ENCODE data around the gene RTF2. TPM values are rescaled to one million over a fixed set of nuclear protein-coding genes. Genes with fewer than 3 reads are reported as not detected.
"Not testable (repeated sequence)": the region's sequence is repeated elsewhere in the genome, so short reads cannot be mapped to it uniquely, and the experiment has no call there.

The RTF2 gene
- total RNA-seq, 2 experiments from 2014 or later, result 52.7 to 55.2 TPM

DNA sequence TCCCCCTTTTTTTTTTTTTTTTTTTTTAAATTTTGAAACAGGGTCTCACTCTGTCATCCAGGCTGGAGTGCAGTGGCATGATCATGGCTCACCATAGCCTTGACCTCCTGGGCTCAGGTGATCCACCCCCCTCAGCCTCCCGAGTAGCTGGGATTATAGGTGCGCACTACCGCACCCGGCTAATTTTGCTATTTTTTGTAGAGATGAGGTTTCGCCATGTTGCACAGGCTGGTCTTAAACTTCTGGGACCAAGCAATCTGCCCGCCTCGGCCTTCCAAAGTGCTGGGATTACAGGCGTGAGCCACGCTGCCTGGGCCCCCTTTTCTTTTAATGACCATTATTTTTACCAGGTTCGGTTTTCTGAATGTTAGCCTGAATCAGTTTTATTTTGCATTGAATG is 51.1 kb downstream of the RTF2 start:
- ChIA-PET POLR2A (no interaction called here), CTCF (no interaction called here)
- TF ChIP-seq, protein P1, sequence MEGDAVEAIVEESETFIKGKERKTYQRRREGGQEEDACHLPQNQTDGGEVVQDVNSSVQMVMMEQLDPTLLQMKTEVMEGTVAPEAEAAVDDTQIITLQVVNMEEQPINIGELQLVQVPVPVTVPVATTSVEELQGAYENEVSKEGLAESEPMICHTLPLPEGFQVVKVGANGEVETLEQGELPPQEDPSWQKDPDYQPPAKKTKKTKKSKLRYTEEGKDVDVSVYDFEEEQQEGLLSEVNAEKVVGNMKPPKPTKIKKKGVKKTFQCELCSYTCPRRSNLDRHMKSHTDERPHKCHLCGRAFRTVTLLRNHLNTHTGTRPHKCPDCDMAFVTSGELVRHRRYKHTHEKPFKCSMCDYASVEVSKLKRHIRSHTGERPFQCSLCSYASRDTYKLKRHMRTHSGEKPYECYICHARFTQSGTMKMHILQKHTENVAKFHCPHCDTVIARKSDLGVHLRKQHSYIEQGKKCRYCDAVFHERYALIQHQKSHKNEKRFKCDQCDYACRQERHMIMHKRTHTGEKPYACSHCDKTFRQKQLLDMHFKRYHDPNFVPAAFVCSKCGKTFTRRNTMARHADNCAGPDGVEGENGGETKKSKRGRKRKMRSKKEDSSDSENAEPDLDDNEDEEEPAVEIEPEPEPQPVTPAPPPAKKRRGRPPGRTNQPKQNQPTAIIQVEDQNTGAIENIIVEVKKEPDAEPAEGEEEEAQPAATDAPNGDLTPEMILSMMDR (IDR thresholded peaks at IDR 0.05), result no peak
- DNase-seq (no peak), ATAC-seq (ENCODE audit: poor library complexity) (no peak)
- Mint-ChIP-seq H3K4me1 (ENCODE audit: low read depth) (peaks cover 12% of the 10 kb centered on the region), H3K4me3 (no peak overlapping the region), H3K9me3 (peaks cover 12% of the 10 kb centered on the region), H3K27me3 (no peaks in the 10 kb centered on the region), H3K27ac (no peak overlapping the region), H3K36me3 (ENCODE audit: low read depth) (peaks cover 89% of the 10 kb centered on the region)
- intact Hi-C loops (cut with DNase I, micrococcal nuclease), result no loop called here
- Histone ChIP-seq H3K4me1 (ENCODE audit: insufficient read depth, low read length) (peaks cover 16% of the 10 kb centered on the region), H3K4me3 (ENCODE audit: low read length) (no peak overlapping the region), H3K27ac (ENCODE audit: low read depth in 1 of 2, low read length in 2 of 2) (no peak overlapping the region), H3K9me3 (ENCODE audit: control insufficient read depth in 1 of 2, insufficient read depth in 1 of 2, low read length in 2 of 2) (peaks cover 40 to 48% of the 10 kb centered on the region in 2 experiments), H3K27me3 (ENCODE audit: control insufficient read depth in 1 of 2, insufficient read depth in 2 of 2, low read length in 2 of 2) (no peaks in the 10 kb centered on the region), H3K36me3 (ENCODE audit: insufficient read depth, low read length) (peaks cover 47% of the 10 kb centered on the region)

DNA sequence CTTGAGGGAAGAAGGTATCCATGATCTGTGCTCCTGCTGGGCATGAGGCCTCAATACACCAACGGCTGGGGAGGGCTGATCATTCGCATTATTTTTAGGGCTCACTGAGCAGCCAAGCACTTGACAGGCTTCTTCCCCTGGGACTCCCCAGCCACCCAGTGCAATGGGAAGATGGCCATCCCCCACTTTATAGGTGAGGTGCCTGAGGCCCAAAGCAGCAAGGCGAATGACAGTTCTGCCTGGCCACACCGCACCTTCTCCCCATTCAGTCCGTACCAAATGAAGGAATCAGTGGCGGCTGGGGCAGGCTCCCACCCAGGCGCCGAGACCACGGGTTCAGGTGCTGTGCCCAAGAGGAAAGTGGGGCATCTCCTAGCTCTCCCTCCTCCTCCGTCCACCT is 51.8 kb downstream of the RTF2 start:
- peaks cover 12% of the 10 kb centered on the region for H3K9me3 Mint-ChIP-seq
- H3K4me1 Mint-ChIP-seq (ENCODE audit: low read depth), result peaks cover 12% of the 10 kb centered on the region
- peaks cover 40 to 48% of the 10 kb centered on the region in 2 experiments for H3K9me3 ChIP-seq (ENCODE audit: control insufficient read depth in 1 of 2, insufficient read depth in 1 of 2, low read length in 2 of 2)
- ChIA-PET POLR2A (no interaction called here), CTCF (no interaction called here)
- no peak overlapping the region for H3K4me3 Mint-ChIP-seq
- intact Hi-C loops (cut with DNase I, micrococcal nuclease), result no loop called here
- H3K4me1 ChIP-seq (ENCODE audit: insufficient read depth, low read length), result peaks cover 16% of the 10 kb centered on the region
- DNase-seq (no peak), ATAC-seq (ENCODE audit: poor library complexity) (no peak)
- H3K36me3 ChIP-seq (ENCODE audit: insufficient read depth, low read length), result peaks cover 47% of the 10 kb centered on the region
- no peaks in the 10 kb centered on the region for H3K27me3 Mint-ChIP-seq
- H3K27ac Mint-ChIP-seq, result no peak overlapping the region
- no peak overlapping the region for H3K27ac ChIP-seq (ENCODE audit: low read depth in 1 of 2, low read length in 2 of 2)
- H3K36me3 Mint-ChIP-seq (ENCODE audit: low read depth), result peaks cover 83% of the 10 kb centered on the region
- no peaks in the 10 kb centered on the region for H3K27me3 ChIP-seq (ENCODE audit: control insufficient read depth in 1 of 2, insufficient read depth in 2 of 2, low read length in 2 of 2)
- H3K4me3 ChIP-seq (ENCODE audit: low read length), result no peak overlapping the region
- TF ChIP-seq, protein P1 (IDR thresholded peaks at IDR 0.05), result no peak

DNA sequence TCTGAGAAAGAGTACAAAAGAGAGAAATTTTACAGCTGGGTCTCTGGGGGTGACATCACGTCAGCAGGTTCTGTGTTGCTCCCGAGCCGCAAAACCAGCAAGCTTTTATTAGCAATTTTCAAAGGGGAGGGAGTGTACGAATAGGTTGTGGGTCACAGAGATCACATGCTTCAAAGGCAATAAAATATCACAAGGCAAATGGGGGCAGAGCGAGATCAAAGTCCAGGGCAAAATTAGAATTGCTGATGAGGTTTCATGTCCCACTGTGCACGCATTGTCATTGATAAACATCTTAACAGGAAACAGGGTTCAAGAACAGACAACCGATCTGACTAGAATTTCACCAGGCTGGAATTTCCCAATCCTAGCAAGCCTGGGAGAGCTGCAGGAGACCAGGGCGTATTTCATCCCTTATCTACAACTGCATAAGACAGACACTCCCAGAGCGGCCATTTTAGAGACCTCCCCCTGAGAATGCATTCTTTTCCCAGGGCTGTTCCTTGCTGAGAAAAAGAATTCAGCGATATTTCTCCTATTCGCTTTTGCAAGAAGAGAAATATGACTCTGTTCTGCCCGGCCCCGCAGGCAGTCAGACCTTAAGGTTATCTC is 52.4 kb downstream of the RTF2 start:
- H3K27me3 Mint-ChIP-seq; ATAC-seq (ENCODE audit: poor library complexity); H3K4me3 Mint-ChIP-seq; H3K27me3 ChIP-seq (ENCODE audit: control insufficient read depth in 1 of 2, insufficient read depth in 2 of 2, low read length in 2 of 2); H3K27ac Mint-ChIP-seq; H3K27ac ChIP-seq (ENCODE audit: low read depth in 1 of 2, low read length in 2 of 2); intact Hi-C loops (cut with DNase I, micrococcal nuclease); DNase-seq; H3K4me3 ChIP-seq (ENCODE audit: low read length); CTCF ChIA-PET; POLR2A ChIA-PET: not testable (repeated sequence)
- H3K9me3 Mint-ChIP-seq, result peaks cover 12% of the 10 kb centered on the region
- H3K36me3 Mint-ChIP-seq (ENCODE audit: low read depth), result peaks cover 76% of the 10 kb centered on the region
- H3K36me3 ChIP-seq (ENCODE audit: insufficient read depth, low read length), result peaks cover 42% of the 10 kb centered on the region
- peaks cover 40 to 48% of the 10 kb centered on the region in 2 experiments for H3K9me3 ChIP-seq (ENCODE audit: control insufficient read depth in 1 of 2, insufficient read depth in 1 of 2, low read length in 2 of 2)
- peaks cover 16% of the 10 kb centered on the region for H3K4me1 ChIP-seq (ENCODE audit: insufficient read depth, low read length)
- peaks cover 12% of the 10 kb centered on the region for H3K4me1 Mint-ChIP-seq (ENCODE audit: low read depth)

DNA sequence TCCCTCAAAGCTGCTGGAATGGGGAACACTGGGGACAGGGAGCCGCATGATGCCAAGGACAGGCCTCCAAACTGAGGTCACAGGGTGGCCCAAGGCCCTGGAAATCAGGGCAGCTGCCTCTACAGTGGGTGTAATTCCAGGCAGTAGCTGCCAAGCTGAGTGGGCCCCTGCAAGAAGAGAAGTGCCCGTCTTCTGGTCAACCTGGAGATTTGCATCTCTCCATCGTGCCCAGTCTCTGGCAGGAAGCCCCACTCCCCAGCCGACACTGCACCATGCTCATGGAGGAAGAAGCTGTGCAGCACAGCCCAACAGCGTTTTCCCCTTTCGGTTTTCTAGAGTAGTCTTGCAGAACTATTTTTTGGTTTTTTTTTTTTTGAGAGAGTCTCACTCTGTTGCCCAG is 53.9 kb downstream of the RTF2 start:
- Mint-ChIP-seq H3K4me3 (no peak overlapping the region), H3K36me3 (ENCODE audit: low read depth) (peaks cover 61% of the 10 kb centered on the region)
- intact Hi-C loops (cut with DNase I, micrococcal nuclease), result no loop called here

DNA sequence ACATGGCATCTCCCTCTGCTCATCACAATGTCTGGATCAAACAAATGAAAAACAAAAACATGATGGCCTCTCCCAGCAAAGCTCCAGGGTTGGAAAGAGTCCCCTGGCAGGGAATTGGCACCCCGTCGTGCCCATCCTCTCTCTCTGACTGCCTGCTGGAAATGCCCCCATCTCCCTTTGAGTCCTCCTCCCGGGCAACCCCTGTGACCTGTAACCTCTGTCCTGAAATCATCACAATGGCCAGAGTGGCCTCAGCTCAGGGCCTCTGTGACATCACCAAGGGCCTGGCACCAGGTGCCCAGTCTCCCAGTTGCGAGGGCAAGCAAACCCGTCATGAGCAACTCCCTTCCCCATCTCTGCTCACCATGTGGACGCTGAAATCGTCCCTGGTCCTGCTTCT is 56.0 kb downstream of the RTF2 start, which contains the start of gene FAM209A:
Gene FAM209A, plus strand, starts transcription at position 301 of the 400 bp plus-strand sequence. Its CDS starts 65 bp downstream, at position 366.
- DNase-seq; CTCF ChIA-PET; H3K27me3 Mint-ChIP-seq; intact Hi-C loops (cut with DNase I, micrococcal nuclease); H3K27me3 ChIP-seq (ENCODE audit: control insufficient read depth in 1 of 2, insufficient read depth in 2 of 2, low read length in 2 of 2); H3K4me3 ChIP-seq (ENCODE audit: low read length); POLR2A ChIA-PET; ATAC-seq (ENCODE audit: poor library complexity); H3K27ac ChIP-seq (ENCODE audit: low read depth in 1 of 2, low read length in 2 of 2); H3K27ac Mint-ChIP-seq; H3K4me3 Mint-ChIP-seq: not testable (repeated sequence)
- Histone ChIP-seq H3K9me3 (ENCODE audit: control insufficient read depth in 1 of 2, insufficient read depth in 1 of 2, low read length in 2 of 2) (peaks cover 22 to 29% of the 10 kb centered on the region in 2 experiments), H3K36me3 (ENCODE audit: insufficient read depth, low read length) (peaks cover 10% of the 10 kb centered on the region), H3K4me1 (ENCODE audit: insufficient read depth, low read length) (peaks cover 16% of the 10 kb centered on the region)
- Mint-ChIP-seq H3K36me3 (ENCODE audit: low read depth) (peaks cover 40% of the 10 kb centered on the region), H3K9me3 (peaks cover 12% of the 10 kb centered on the region), H3K4me1 (ENCODE audit: low read depth) (peaks cover 12% of the 10 kb centered on the region)

More for the DNA sequence above, 53.9 kb downstream of the RTF2 start:
- Histone ChIP-seq H3K4me1 (ENCODE audit: insufficient read depth, low read length) (peaks cover 16% of the 10 kb centered on the region), H3K4me3 (ENCODE audit: low read length) (no peak overlapping the region), H3K27me3 (ENCODE audit: control insufficient read depth in 1 of 2, insufficient read depth in 2 of 2, low read length in 2 of 2) (no peaks in the 10 kb centered on the region), H3K9me3 (ENCODE audit: control insufficient read depth in 1 of 2, insufficient read depth in 1 of 2, low read length in 2 of 2) (peaks cover 40 to 48% of the 10 kb centered on the region in 2 experiments), H3K27ac (ENCODE audit: low read depth in 1 of 2, low read length in 2 of 2) (no peak overlapping the region), H3K36me3 (ENCODE audit: insufficient read depth, low read length) (peaks cover 32% of the 10 kb centered on the region)
- H3K4me1 Mint-ChIP-seq (ENCODE audit: low read depth), result peaks cover 12% of the 10 kb centered on the region
- TF ChIP-seq, protein P1 (IDR thresholded peaks at IDR 0.05), result no peak
- POLR2A ChIA-PET, result no interaction called here
- H3K9me3 Mint-ChIP-seq, result peaks cover 12% of the 10 kb centered on the region
- ATAC-seq (ENCODE audit: poor library complexity), result no peak
- DNase-seq, result no peak
- H3K27ac Mint-ChIP-seq, result peak overlapping the region; percentile 17
- CTCF ChIA-PET, result no interaction called here
- H3K27me3 Mint-ChIP-seq, result no peaks in the 10 kb centered on the region

All from CD4-positive, alpha-beta T cell (primary cell).